Stimulated activated naive CD4-positive, alpha-beta T cell (primary cell): ENCODE data around the gene GRIK4.
A peak's percentile ranks its signal among the peaks of the same experiment; 100 is the strongest.

Experiments used
- DNase-seq, 6 experiments: peaks; one replicate each; lab custom pipeline; 2025; lab: John Stamatoyannopoulos, UW

GRIK4 gene

GRCh38 chr11:120509346-120510053 is 2.0 kb upstream of the GRIK4 start:
- DNase-seq: no peak

DNA sequence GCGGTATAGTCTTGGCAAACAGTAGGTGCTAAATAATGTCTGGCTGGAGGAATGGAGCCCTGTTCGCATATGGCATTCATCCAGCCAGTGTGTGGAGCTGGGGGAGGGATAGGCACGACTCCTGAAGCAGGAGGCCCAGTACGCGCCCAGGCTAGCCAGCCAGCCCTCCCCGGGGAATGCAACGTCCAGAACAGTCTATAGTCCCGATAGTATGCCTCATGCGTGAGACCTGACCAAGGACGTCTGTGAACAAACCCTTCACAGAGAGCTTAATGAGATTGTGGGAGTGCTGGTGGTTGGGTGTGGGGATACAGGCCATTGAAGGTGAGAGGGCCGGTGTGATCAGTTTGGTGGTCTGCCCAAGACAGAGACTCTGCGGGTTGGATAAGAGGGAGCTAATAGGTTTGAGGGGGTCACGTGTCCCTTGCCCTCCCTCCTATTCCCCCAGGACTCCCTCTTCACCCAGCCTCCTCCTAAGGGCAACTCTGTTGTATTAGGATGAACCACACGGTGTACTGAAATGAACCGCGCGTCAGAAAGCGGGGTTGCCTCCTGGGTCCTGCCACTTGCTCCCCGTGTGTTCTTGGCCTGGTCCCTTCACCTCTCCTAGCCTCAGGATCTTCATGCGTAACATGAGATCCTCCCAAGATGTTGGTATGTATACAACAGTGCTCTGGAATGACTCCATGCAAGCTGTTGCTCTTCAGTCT is 987 bp upstream of the GRIK4 start:
- DNase-seq: no peak

- peak in 5 of 6 experiments; percentile 5 to 31 (median 19) for DNase-seq
Measured at GRCh38 chr11:120511820-120512738, 531 bp downstream of the GRIK4 start.

GRCh38 chr11:120512739-120513435 is 1.3 kb downstream of the GRIK4 start:
- DNase-seq: no peak

DNA sequence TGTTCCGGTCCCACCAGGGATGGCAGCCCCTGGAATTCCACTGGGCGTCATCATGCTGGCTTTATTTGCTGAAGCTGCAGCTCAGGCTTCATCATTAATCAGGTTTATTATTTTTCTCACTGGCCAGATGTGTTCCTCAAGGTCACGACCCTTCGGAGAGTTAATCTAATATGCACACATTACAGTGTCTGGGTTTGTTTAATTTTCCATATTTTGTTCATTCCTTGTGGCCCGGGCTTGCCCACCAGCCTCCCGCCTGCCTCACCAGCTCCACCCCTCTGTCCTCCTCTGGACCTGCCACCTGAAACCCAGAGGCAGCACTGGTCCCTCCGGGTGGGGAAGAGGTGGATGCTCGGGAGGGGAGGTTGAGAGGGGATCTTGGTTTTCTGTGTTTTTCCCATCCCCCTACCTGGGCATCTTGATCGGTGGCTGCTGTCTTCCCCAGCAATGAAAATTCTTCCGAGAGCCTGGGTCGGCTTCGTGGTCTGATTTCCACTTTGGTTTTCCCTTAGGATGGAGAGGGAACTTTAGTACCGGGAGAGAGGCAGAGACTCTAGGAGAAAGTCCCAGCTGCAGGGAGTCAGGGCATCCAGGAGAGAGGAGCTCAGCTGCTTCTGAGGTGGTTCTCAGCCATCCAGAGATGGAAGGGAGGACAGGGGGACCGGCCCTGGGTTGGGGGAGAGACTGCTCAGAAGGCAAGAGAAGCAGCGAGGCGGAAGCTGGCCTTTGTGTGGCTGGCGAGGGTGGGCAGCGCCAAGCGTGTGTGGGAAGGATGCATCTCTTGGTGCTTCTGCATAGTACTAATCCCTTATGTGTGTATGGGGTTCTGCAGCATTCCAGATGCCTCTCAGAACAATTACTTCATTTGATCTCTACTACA is 2.1 kb downstream of the GRIK4 start:
- no peak for DNase-seq

GRCh38 chr11:120514541-120515121 is 3.1 kb downstream of the GRIK4 start:
- DNase-seq: no peak

DNA sequence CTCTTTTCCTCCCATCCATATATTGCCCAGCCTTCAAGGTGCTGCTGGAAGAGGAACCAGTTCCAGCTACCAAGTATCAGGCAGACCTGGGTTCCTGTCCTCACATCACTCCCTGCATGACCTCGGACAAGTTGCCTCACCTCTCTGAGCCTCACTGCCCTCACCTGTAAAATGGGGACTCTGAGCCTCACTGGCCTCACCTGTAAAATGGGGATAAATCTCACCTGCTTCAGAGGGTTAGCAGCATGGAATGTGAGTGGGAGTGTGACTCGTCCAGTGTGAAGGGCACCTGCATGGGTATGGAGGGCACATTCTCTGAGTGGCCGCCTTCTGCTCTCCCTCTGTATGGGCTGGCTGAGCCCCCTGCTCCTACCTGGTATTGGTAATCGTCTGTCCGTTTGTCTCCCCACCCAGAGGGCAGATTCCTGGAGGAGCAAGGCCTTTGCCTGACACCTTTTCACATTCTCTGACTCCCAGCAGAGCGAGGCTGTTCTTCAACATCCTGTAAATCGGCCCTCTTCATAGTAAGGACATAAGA is 3.7 kb downstream of the GRIK4 start:
- DNase-seq: no peak

DNA sequence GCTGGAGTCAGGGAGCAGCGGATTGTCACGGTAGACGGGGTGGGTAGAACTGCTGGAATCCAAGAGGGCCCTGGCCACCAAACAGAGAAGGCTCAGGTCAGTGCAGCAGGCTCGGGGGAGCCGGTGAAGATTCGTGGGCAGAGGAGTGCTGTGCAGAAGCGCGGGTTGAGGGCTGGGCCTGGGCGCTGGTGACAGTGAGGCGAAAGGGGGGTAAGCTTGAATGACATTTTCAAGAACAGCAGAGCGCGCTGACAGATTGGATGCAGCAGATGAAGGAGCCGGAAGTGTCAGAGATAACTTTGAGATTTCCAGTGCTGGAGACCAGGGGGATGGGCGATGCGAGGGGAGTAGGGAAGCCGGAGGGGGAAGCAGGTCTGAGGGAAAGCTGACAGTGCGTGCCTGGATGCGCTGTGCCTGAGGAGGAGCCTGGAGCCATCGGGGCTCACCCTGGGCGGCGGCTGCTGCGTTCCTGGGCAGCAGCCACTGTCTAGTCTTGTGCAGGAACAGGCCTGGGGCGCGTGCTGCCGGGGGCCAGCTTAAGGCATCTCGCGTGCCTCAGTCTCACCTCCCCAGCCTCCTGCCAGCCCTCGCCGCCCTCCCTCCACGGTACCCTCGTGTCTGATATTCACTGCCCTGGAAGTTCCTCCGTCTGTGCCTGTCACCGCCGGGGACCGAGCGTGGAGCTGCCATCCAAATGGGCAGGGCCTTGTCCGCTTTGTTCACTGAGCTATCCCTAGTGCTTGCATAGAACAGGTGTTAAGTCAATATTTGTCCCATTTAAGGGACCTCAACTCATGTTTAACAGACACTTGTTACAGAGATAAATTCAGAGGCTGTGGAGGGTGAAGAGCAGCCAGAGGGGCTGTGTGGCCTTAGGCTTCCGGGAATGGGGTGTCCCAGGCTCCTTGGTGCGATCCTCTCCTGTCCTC is 5.2 kb downstream of the GRIK4 start:
- no peak for DNase-seq

GRCh38 chr11:120517390-120517761 is 5.8 kb downstream of the GRIK4 start:
- DNase-seq: no peak

DNA sequence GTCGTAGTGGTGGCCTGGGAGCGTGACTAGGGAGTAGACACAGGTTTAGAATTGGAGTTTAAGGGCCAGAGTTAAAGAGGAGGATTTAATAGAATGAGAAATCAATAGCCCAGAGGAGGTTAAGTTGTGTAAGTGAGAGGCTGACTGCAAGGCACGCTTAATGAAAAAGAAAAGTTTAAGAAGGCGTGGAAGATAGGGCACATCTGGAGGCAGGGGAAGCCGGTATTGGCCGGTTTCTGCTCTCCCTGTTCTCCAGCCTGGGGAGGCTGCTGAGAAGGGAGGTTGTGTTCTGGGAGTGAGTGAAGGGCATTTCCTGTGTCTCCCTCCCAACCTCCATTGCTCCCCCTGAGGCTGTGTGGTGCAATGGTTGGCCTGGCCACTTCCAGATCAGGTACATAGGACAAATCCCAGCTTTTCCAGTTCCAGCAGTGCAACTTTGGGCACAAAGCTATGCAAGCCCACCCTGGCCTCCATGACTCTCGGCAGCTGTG is 6.3 kb downstream of the GRIK4 start:
- DNase-seq: no peak

GRCh38 chr11:120518356-120518755 is 6.8 kb downstream of the GRIK4 start:
- no peak for DNase-seq

DNA sequence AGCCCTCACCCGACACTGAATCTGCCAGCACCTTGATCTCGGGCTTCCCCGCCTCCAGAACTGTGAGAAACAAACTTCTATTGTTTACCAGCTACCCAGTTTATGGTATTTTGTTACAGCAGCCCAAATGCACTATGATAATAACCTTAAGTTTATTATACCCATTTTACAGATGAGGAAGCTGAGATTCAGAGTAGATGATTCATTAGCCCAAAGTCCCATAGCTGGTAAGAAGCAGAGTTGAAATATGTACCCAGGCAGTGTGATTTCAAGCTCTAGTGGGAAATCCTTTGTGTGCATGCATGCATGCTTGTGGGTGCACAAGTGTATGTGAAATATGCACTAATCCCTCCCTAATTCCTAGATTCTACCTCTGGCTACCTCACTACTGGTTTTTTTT is 7.9 kb downstream of the GRIK4 start:
- no peak for DNase-seq

DNA sequence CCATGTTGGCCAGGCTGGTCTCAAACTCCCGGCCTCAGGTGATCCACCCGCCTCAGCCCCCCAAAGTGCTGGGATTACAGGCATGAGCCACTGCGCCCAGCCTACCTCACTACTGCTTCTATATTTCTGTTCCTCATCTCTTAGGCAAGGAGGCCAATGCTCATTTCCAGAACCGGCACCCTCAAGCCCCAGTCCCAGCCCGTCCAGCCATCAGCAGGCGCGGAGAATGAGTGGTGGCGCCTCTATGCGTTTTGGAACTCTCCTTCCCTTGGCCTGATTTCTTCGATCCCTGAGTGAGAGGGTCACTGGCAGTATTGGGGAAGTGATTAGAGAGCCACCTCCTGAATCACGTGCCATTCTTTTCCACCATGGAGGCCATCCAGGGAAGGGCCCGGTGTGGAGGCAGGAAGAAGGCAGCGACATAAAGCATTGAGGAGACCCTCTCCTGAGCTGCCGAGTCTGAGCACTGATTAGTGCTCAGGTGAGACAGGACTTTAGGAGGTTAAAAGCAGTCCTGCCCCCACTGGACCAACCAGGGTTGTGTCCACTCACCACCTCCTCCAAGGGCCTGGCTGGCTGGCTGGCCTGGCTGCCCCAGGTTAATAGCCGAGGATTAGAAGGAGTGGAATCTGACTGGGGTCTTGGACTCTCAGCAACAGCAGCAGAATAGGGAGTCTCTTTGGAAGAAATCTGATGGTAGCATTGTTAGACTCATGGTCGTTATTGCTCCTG is 8.7 kb downstream of the GRIK4 start:
- DNase-seq: no peak

- DNase-seq: no peak
Measured at GRCh38 chr11:120521176-120521575, 9.6 kb downstream of the GRIK4 start.

- no peak for DNase-seq
Measured at GRCh38 chr11:120522021-120522420, 10.5 kb downstream of the GRIK4 start.

- DNase-seq: no peak
Measured at GRCh38 chr11:120522736-120523135, 11.2 kb downstream of the GRIK4 start.

DNA sequence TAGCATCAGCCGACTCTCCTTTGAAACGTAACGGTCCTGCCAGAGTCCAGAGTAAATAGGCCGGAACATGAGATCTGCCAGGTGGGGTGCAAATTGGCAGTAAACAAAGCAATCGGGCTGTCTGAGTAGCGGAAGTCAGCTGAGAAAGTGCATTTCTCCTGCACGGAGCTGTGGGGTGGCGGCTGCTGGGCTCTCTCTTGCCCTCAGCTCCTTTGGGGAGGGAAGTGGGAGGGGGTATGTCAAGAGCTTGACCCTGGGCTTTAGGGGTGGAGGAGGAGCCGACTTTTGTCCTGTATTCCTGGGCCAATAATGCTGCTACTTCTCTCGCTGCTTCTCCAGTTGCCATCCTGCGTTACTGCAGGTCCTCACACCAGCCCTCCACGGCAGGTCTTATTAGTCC is 11.6 kb downstream of the GRIK4 start:
- DNase-seq: no peak

DNA sequence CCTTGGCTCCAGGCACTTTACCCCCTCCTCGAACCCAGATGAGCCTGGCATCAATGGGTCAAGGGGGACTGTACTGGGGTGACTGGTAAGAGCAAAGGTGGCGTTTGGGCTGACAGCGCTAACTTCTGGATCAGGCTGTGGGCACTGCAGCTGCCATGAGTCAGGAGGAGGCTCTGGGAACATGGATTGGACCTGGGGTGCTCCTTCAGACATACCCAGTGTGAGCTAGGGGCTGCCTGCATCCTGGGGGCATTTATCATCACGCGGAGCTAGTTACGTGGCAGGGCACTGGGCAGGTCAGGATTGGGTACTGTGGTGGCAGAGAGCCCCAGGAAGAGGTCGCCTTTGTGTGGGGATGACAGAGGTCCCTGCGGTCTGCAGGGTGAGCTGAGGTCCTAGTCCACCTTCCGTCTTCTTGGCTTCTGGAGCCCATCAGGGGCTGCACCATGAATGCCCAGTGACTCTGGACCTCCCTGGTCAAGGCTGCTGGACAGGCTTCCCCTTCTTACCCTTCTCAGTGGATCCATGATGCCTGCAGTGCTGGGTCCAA is 13.1 kb downstream of the GRIK4 start:
- no peak for DNase-seq
